IPS-15b (cell line): ENCODE results near the gene SUSD1.

Experiments
- H3K27me3 ChIP-seq: one replicate; pipeline ENCODE4 v1.6.1; 2013; ENCODE audit warnings: low read length; ENCODE audit not compliant: control insufficient read depth, insufficient read depth
- H3K36me3 ChIP-seq: one replicate; pipeline ENCODE4 v1.6.1; 2013; ENCODE audit warnings: low read length; ENCODE audit not compliant: control insufficient read depth, insufficient read depth
- H3K4me1 ChIP-seq: one replicate; pipeline ENCODE4 v1.6.1; 2013; ENCODE audit warnings: mild to moderate bottlenecking, low read length; ENCODE audit not compliant: control insufficient read depth, insufficient read depth
- H3K4me3 ChIP-seq: one replicate; pipeline ENCODE4 v1.5.1; 2013; ENCODE audit warnings: low read depth, low read length
- H3K9ac ChIP-seq: one replicate; pipeline ENCODE4 v1.6.1; 2013; ENCODE audit warnings: low read depth, mild to moderate bottlenecking, low read length
- H3K9me3 ChIP-seq: one replicate; pipeline ENCODE4 v1.6.1; 2013; ENCODE audit warnings: mild to moderate bottlenecking, low read length; ENCODE audit not compliant: control insufficient read depth, insufficient read depth

SUSD1 gene

DNA sequence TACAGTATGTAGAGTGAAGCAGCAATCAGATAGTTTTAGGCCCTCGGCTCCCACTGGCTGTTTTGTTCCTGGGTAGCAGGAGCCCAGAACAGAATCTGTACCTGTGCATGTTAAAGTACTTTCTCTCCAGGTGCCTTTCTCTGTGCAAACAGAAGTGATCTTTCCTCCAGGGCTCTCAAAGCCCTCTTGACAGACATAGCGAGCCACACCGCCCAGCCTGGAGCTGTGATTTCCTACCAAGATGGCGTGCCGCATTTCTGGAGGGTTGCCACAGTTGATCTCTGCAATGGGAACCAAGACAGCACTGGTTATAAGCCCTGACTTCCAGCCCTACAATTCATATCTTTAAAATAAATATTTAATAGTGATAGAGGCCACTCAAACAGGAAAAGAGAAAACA lies 50.9 kb downstream of the SUSD1 start:
- H3K9me3 ChIP-seq = no peaks in the 10 kb centered on the region
- no peaks in the 10 kb centered on the region for H3K36me3 ChIP-seq
- no peak overlapping the region for H3K9ac ChIP-seq
- no peaks in the 10 kb centered on the region for H3K27me3 ChIP-seq
- H3K4me1 ChIP-seq = peaks cover 11% of the 10 kb centered on the region
- no peak overlapping the region for H3K4me3 ChIP-seq

- H3K9ac ChIP-seq = no peak overlapping the region
- no peaks in the 10 kb centered on the region for H3K27me3 ChIP-seq
- no peaks in the 10 kb centered on the region for H3K9me3 ChIP-seq
- H3K4me3 ChIP-seq = no peak overlapping the region
- no peaks in the 10 kb centered on the region for H3K36me3 ChIP-seq
- peaks cover 11% of the 10 kb centered on the region for H3K4me1 ChIP-seq
Observed at GRCh38 chr9:112121633-112122032, 53.5 kb downstream of the SUSD1 start.

DNA sequence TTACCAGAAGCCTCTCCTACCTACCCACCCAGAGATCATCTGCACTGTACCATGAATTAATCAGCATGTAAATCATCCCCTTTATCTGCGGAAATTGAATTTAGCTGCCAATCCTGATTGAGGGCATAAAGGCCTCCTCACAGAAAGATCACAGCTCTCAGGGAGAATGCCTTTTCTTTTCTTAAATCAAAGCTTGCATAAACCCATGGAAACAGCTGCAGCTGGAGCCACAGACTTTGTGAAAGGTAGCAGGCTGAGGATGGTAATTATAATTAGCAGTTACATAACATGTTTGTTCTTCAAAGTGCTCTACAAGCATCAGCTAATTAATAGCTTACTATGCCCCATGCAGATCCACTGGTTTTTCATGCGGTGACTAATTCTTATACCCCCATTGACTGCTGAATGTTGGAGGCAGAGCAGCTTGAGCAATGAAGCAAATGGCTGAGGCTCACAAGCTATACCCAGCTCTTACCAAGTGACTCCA lies 54.6 kb downstream of the SUSD1 start:
- Histone ChIP-seq H3K36me3 (no peaks in the 10 kb centered on the region), H3K9me3 (no peaks in the 10 kb centered on the region), H3K4me3 (no peak overlapping the region), H3K27me3 (no peaks in the 10 kb centered on the region), H3K9ac (no peak overlapping the region), H3K4me1 (peaks cover 11% of the 10 kb centered on the region)

DNA sequence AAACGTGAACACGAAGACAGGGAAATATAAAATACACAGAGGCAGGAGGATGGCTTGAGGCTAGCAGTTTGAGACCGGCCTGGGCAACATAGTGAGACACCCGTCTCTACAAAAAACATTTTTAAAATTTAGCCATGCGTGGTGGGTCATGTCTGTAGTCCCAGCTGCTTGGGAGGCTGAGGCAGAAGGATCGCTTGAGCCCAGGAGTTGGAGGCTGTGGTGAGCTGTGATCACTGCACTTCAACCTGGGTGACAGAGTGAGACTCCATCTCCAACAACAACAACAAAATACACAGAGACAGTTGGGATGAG lies 55.1 kb downstream of the SUSD1 start:
- Histone ChIP-seq H3K36me3 (no peaks in the 10 kb centered on the region), H3K4me1 (peaks cover 11% of the 10 kb centered on the region), H3K9ac (no peak overlapping the region), H3K9me3 (no peaks in the 10 kb centered on the region), H3K4me3 (no peak overlapping the region), H3K27me3 (no peaks in the 10 kb centered on the region)

- Histone ChIP-seq H3K27me3 (no peaks in the 10 kb centered on the region), H3K36me3 (no peaks in the 10 kb centered on the region), H3K4me3 (no peak overlapping the region), H3K9me3 (no peaks in the 10 kb centered on the region), H3K4me1 (peaks cover 11% of the 10 kb centered on the region), H3K9ac (no peak overlapping the region)
Observed at GRCh38 chr9:112119225-112120029, 55.7 kb downstream of the SUSD1 start.

DNA sequence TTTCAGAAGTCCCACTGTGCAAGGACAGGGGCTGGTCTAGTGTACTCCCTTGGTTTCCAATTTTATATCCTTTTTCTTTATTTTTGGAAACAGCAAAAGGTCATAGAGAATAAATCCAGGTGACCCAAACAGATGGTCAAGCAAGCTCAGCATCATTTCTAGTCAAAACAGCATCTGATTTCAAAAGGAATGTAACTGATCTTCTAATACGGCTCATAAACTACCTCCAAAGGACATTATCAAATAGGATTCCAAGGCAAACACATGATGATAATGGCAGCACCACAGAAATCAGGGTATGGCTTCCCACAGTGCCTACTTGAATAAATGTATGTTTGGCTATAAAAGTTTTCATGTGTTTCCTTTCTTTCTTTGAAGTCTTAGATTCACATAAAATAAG lies 57.1 kb downstream of the SUSD1 start:
- no peaks in the 10 kb centered on the region for H3K9me3 ChIP-seq
- no peak overlapping the region for H3K9ac ChIP-seq
- H3K36me3 ChIP-seq = no peaks in the 10 kb centered on the region
- no peak overlapping the region for H3K4me3 ChIP-seq
- peaks cover 11% of the 10 kb centered on the region for H3K4me1 ChIP-seq
- H3K27me3 ChIP-seq = no peaks in the 10 kb centered on the region

GRCh38 chr9:112115970-112116753 lies 58.9 kb downstream of the SUSD1 start:
- Histone ChIP-seq H3K9ac (peak overlapping the region; percentile 12), H3K4me1 (peaks cover 10% of the 10 kb centered on the region), H3K36me3 (no peaks in the 10 kb centered on the region), H3K27me3 (no peaks in the 10 kb centered on the region), H3K4me3 (no peak overlapping the region), H3K9me3 (no peaks in the 10 kb centered on the region)

DNA sequence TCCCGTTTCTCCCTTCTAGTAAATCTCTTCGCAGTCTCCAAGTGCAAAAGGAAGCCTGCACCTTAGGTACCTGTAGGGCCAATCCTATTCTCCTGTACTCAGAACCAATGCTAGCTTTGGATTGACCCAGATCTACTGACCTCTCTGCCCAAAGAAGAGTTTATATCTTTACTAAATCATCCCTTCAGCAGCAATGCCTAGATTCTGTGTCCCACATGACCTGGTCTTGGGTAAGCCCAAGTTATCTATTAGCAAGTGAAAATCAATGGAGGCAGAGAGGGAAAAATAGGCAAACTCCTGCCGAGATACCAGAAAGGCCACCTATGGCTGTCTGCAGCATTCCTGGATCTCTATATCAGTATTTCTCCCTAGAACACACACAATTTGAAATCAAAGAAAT lies 60.0 kb downstream of the SUSD1 start:
- Histone ChIP-seq H3K4me3 (no peak overlapping the region), H3K27me3 (no peaks in the 10 kb centered on the region), H3K36me3 (no peaks in the 10 kb centered on the region), H3K9ac (no peak overlapping the region), H3K4me1 (no peaks in the 10 kb centered on the region), H3K9me3 (no peaks in the 10 kb centered on the region)

- H3K9me3 ChIP-seq = no peaks in the 10 kb centered on the region
- no peak overlapping the region for H3K4me3 ChIP-seq
- H3K9ac ChIP-seq = no peak overlapping the region
- H3K36me3 ChIP-seq = no peaks in the 10 kb centered on the region
- no peaks in the 10 kb centered on the region for H3K4me1 ChIP-seq
- H3K27me3 ChIP-seq = no peaks in the 10 kb centered on the region
Observed at GRCh38 chr9:112112941-112113681, 62.0 kb downstream of the SUSD1 start.

- Histone ChIP-seq H3K4me3 (no peak overlapping the region), H3K27me3 (no peaks in the 10 kb centered on the region), H3K36me3 (no peaks in the 10 kb centered on the region), H3K9ac (no peak overlapping the region), H3K4me1 (no peaks in the 10 kb centered on the region), H3K9me3 (no peaks in the 10 kb centered on the region)
Observed at GRCh38 chr9:112112519-112112918, 62.6 kb downstream of the SUSD1 start.

GRCh38 chr9:112111461-112111860 lies 63.6 kb downstream of the SUSD1 start:
- no peak overlapping the region for H3K9ac ChIP-seq
- H3K9me3 ChIP-seq = no peaks in the 10 kb centered on the region
- no peaks in the 10 kb centered on the region for H3K36me3 ChIP-seq
- no peaks in the 10 kb centered on the region for H3K27me3 ChIP-seq
- H3K4me1 ChIP-seq = no peaks in the 10 kb centered on the region
- no peak overlapping the region for H3K4me3 ChIP-seq
